ENCODE measurements around the gene DYNC1LI2.

Gene DYNC1LI2

GRCh38 chr16:66717112-66717675 is 34.2 kb downstream of the DYNC1LI2 start:
- no peak overlapping the region for H3K4me2 ChIP-seq (ENCODE audit: low read length)
- no peaks in the 10 kb centered on the region for H4K20me1 ChIP-seq (ENCODE audit: control insufficient read depth, insufficient read depth, low read depth, low read length)
- peaks cover 5% of the 10 kb centered on the region for H3K36me3 ChIP-seq (ENCODE audit: control insufficient read depth, low read length)
- H3K9me2 ChIP-seq (replicated peaks; ENCODE audit: control insufficient read depth, low read length) = no peaks in the 10 kb centered on the region
- TF ChIP-seq CTCF (IDR thresholded peaks at IDR 0.05; ENCODE audit: low read depth, low read length, poor library complexity, severe bottlenecking) (peak; percentile 45), EZH2phosphoT487 (IDR thresholded peaks at IDR 0.05; ENCODE audit: borderline replicate concordance, low read length) (no peak)
- no peaks in the 10 kb centered on the region for H3K4me1 ChIP-seq (ENCODE audit: control insufficient read depth, low read length)
- H3K27ac ChIP-seq (ENCODE audit: low read depth, low read length) = no peak overlapping the region
- H3K79me2 ChIP-seq (ENCODE audit: control insufficient read depth, low read length) = no peaks in the 10 kb centered on the region
- no peaks in the 10 kb centered on the region for H3K27me3 ChIP-seq (ENCODE audit: control insufficient read depth, low read length)
- H3K9me3 ChIP-seq (ENCODE audit: control insufficient read depth, insufficient read depth, low read length) = no peaks in the 10 kb centered on the region
- H3K4me3 ChIP-seq (ENCODE audit: low read length) = no peak overlapping the region
- 0 out of 2 replicates have a peak, but pooled peaks cover 4% of the 10 kb centered on the region for H3F3A ChIP-seq (ENCODE audit: control insufficient read depth, insufficient read depth)

DNA sequence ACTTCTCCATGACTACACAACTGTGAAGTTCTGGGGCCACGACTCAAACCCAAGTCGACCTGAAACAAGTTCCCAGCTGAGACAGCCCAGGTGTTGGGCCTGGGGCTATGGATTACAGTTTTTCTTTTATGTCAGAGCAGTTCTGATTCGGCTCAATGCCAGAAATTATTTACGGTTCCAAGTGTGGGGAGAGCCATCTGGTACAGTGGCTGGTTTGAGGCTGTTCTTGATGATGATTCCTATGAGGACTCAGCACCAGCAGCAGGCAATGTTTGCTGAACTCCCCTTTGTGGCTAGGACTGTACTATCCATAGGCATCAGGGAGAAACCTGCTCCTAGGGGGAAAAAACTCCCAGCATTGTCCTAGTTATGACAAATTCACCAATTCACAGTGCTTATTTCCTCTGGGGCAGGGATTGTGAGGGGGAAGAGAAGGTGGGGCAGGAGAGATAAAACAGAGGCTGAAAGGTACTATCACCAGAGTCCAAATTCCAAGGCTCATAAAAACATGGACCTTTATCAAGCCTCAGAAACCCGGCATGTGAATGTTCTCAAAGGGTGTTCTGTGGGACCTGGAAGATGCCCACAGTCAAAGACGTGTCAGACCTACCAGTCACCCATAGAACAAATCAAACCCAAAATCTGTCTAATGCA is 36.6 kb downstream of the DYNC1LI2 start:
- Histone ChIP-seq H4K20me1 (ENCODE audit: control insufficient read depth, insufficient read depth, low read depth, low read length) (no peaks in the 10 kb centered on the region), H3K36me3 (ENCODE audit: control insufficient read depth, low read length) (no peaks in the 10 kb centered on the region), H3K4me3 (ENCODE audit: low read length) (no peak overlapping the region), H3K4me2 (ENCODE audit: low read length) (no peak overlapping the region), H3K27me3 (ENCODE audit: control insufficient read depth, low read length) (no peaks in the 10 kb centered on the region), H3K27ac (ENCODE audit: low read depth, low read length) (no peak overlapping the region), H3K9me3 (ENCODE audit: control insufficient read depth, insufficient read depth, low read length) (no peaks in the 10 kb centered on the region), H3K79me2 (ENCODE audit: control insufficient read depth, low read length) (no peaks in the 10 kb centered on the region), H3F3A (ENCODE audit: control insufficient read depth, insufficient read depth) (0 out of 2 replicates have a peak, but pooled peaks cover 4% of the 10 kb centered on the region), H3K4me1 (ENCODE audit: control insufficient read depth, low read length) (no peaks in the 10 kb centered on the region), H3K9me2 (replicated peaks; ENCODE audit: control insufficient read depth, low read length) (no peaks in the 10 kb centered on the region)
- TF ChIP-seq EZH2phosphoT487 (IDR thresholded peaks at IDR 0.05; ENCODE audit: borderline replicate concordance, low read length) (no peak), CTCF (IDR thresholded peaks at IDR 0.05; ENCODE audit: low read depth, low read length, poor library complexity, severe bottlenecking) (no peak)

DNA sequence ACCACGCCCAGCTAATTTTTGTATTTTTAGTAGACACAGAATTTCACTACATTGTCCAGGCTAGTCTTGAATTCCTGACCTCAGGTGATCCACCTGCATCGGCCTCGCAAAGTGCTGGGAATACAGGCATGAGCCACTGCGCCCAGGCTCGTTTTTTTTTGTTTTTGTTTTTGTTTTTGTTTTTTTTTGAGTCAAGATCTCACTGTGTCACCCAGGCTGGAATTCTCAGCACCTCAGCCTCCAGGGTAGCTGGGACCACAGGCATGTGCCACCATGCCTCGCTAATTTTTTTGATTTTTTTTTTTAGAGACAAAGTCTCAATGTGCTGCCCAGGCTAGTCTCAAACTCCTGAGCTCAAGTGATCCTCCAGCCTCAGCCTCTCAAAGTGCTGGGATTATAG is 37.3 kb downstream of the DYNC1LI2 start:
- Histone ChIP-seq H3F3A (ENCODE audit: control insufficient read depth, insufficient read depth) (0 out of 2 replicates have a peak, but pooled peaks cover 4% of the 10 kb centered on the region), H3K27me3 (ENCODE audit: control insufficient read depth, low read length) (no peaks in the 10 kb centered on the region), H3K9me3 (ENCODE audit: control insufficient read depth, insufficient read depth, low read length) (no peaks in the 10 kb centered on the region), H3K79me2 (ENCODE audit: control insufficient read depth, low read length) (no peaks in the 10 kb centered on the region), H3K36me3 (ENCODE audit: control insufficient read depth, low read length) (no peaks in the 10 kb centered on the region), H3K27ac (ENCODE audit: low read depth, low read length) (no peak overlapping the region), H3K4me3 (ENCODE audit: low read length) (no peak overlapping the region), H3K9me2 (replicated peaks; ENCODE audit: control insufficient read depth, low read length) (no peaks in the 10 kb centered on the region), H4K20me1 (ENCODE audit: control insufficient read depth, insufficient read depth, low read depth, low read length) (no peaks in the 10 kb centered on the region), H3K4me2 (ENCODE audit: low read length) (no peak overlapping the region), H3K4me1 (ENCODE audit: control insufficient read depth, low read length) (no peaks in the 10 kb centered on the region)
- TF ChIP-seq CTCF (IDR thresholded peaks at IDR 0.05; ENCODE audit: low read depth, low read length, poor library complexity, severe bottlenecking) = no peak
- no peak for TF ChIP-seq EZH2phosphoT487 (IDR thresholded peaks at IDR 0.05; ENCODE audit: borderline replicate concordance, low read length)
